ENCODE results near the gene B4GALNT1. TPM values are rescaled to one million over a fixed set of nuclear protein-coding genes. Genes with fewer than 3 reads are reported as not detected.

The B4GALNT1 gene
- total RNA-seq, 4 donors from 2014 or later, result 0.88 to 7.9 (median 2.2) TPM

DNA sequence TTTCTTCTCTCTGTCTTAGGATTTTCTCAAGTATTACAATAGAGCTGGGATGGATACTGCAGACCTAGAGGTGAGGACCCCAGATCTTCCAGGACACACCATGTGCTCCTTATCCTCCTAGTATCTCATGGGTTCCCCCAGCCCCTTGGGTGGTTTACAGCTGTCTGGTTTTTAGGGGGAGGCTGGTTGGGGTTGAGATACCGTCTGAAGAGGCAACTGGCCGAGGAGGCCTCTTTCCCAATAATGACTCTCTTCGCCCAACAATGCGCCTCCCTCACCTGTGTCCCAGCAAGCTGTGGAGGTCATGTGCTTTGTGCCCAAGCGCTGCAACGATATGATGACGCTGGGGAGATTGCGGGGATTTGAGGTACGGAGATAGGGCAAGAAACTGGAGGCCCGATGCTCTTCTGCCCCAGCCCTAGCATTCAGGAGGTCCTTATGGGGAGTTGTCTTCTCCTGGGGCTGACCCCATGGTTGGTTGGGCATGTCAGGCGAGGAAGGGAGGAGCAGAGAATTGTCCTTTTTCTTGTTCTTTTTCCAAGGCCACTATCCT, 18.0 kb downstream of the B4GALNT1 start:
- Histone ChIP-seq H3K27ac (no peak overlapping the region), H3K9me3 (no peaks in the 10 kb centered on the region), H3K4me1 (peaks cover 15 to 28% of the 10 kb centered on the region in 2 donors), H3K27me3 (peaks cover 4% of the 10 kb centered on the region), H3K4me3 (replicated peaks in 1 of 3) (no peak overlapping the region), H3K36me3 (no peaks in the 10 kb centered on the region)
- no peak for DNase-seq
- WGBS, 2 donors, result 84 to 87% methylated on average over 11 of the region's 11 CpGs
- no peak for TF ChIP-seq POLR2A (IDR thresholded peaks at IDR 0.05)
- TF ChIP-seq, protein P1, sequence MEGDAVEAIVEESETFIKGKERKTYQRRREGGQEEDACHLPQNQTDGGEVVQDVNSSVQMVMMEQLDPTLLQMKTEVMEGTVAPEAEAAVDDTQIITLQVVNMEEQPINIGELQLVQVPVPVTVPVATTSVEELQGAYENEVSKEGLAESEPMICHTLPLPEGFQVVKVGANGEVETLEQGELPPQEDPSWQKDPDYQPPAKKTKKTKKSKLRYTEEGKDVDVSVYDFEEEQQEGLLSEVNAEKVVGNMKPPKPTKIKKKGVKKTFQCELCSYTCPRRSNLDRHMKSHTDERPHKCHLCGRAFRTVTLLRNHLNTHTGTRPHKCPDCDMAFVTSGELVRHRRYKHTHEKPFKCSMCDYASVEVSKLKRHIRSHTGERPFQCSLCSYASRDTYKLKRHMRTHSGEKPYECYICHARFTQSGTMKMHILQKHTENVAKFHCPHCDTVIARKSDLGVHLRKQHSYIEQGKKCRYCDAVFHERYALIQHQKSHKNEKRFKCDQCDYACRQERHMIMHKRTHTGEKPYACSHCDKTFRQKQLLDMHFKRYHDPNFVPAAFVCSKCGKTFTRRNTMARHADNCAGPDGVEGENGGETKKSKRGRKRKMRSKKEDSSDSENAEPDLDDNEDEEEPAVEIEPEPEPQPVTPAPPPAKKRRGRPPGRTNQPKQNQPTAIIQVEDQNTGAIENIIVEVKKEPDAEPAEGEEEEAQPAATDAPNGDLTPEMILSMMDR (IDR thresholded peaks at IDR 0.05), result no peak
- intact Hi-C loops (cut with DNase I), result no loop called here

DNA sequence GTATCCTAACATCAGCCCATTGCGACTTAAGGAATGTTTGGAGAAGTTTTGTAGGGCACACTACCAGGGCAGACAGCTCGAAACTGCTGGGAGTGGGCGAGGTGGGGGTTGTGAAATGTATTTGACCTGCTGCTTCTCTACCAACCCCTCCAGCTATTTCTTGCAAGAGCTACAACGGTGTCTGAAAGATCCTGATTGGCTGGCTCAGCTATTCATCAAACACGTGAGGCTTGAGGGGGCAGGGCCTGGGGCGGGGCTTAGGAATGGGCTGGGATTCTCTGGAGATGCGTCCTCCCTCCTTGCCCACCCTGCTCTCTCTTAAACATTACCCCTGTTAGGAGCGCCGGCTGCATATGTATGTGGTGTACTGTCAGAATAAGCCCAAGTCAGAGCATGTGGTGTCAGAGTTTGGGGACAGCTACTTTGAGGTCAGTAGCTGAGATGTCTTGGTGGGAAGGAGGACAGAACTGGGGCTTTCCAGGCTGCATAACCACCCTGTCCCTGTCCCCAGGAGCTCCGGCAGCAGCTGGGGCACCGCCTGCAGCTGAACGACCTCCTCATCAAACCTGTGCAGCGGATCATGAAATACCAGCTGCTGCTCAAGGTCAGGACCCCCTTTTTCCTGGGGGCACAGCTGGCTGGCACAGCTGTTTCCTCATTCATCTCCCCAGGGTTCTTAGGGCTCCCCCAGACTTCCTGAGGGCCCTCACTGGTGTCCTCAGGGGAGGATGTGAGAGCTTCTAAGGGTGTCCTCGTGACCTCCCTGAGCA, 18.6 kb downstream of the B4GALNT1 start:
- intact Hi-C loops (cut with DNase I), result no loop called here
- no peak for DNase-seq
- H3K4me3 ChIP-seq (replicated peaks in 1 of 3), result no peak overlapping the region
- WGBS, 2 donors, result 47 to 49% methylated on average over 14 of the region's 14 CpGs
- peaks cover 15 to 24% of the 10 kb centered on the region in 2 donors for H3K4me1 ChIP-seq
- TF ChIP-seq POLR2A (IDR thresholded peaks at IDR 0.05), result no peak
- TF ChIP-seq, protein P1 (IDR thresholded peaks at IDR 0.05), result no peak
- H3K27ac ChIP-seq, result no peak overlapping the region
- H3K27me3 ChIP-seq, result no peaks in the 10 kb centered on the region
- H3K9me3 ChIP-seq, result no peaks in the 10 kb centered on the region
- H3K36me3 ChIP-seq, result no peaks in the 10 kb centered on the region

DNA sequence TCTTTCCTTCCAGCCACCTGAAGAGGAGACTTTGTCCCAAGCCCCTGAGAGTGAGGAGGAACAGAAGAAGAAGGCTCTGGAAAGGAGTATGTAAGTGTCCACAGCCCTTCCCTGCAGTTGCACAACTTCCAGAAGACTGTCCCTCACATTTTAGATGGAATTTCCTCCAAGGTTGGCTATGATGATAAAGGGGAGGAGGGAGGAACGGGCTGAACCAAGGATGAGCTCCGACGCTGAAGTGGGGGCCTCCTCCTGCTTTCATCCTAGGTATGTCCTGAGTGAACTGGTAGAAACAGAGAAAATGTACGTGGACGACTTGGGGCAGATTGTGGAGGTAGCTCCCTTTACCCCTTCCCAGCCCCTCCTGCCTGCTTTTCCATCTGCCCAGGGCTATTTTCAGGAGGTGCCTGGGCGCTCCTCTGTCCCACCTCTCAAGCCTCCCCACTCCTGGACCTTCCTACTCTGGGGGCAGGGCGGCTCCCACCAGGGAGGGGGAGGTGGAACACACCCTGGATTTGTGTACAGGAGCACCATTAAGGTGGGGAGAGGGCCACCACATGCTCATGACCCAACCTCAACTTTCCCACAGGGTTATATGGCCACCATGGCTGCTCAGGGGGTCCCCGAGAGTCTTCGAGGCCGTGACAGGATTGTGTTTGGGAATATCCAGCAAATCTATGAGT, 19.4 kb downstream of the B4GALNT1 start:
- WGBS, 2 donors, result 74 to 84% methylated on average over 9 to 10 of the region's 10 CpGs
- no peak for DNase-seq
- H3K27ac ChIP-seq, result no peak overlapping the region
- H3K4me3 ChIP-seq (replicated peaks in 1 of 3), result no peak overlapping the region
- no peaks in the 10 kb centered on the region for H3K36me3 ChIP-seq
- intact Hi-C loops (cut with DNase I), result no loop called here
- H3K9me3 ChIP-seq, result no peaks in the 10 kb centered on the region
- no peaks in the 10 kb centered on the region for H3K27me3 ChIP-seq
- H3K4me1 ChIP-seq, result peaks cover 15 to 23% of the 10 kb centered on the region in 2 donors
- no peak for TF ChIP-seq POLR2A (IDR thresholded peaks at IDR 0.05)
- TF ChIP-seq, protein P1 (IDR thresholded peaks at IDR 0.05), result no peak

DNA sequence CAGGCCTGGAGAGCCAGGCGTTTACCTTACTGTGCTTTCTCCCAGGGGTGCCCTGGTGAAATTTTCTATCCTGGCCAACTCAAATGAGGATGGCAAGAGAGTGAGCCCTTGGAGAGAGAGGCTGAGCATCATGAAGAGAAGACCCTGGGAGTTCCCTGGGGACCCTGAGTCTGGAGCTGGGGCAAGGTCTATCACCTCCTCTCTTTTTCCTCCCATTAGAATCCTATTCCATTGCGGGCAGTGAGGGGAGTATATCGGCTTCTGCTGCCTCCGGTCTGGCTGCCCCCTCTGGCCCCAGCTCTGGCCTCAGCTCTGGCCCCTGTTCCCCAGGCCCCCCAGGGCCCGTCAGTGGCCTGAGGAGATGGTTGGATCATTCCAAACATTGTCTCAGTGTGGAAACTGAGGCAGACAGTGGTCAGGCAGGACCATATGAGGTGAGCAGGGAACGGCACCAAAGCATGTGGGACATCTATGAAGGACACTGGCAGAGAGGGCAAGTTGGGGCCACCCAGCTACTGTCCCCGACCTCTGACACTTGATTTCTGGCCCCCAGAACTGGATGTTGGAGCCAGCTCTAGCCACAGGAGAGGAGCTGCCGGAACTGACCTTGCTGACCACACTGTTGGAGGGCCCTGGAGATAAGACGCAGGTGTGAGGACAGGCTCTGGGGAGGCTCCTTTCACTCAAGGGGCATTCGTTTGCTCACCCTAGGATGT, 20.1 kb downstream of the B4GALNT1 start:
- no peak for DNase-seq
- WGBS, 2 donors, result 82 to 91% methylated on average over 9 to 10 of the region's 10 CpGs
- H3K36me3 ChIP-seq, result no peaks in the 10 kb centered on the region
- H3K4me3 ChIP-seq (replicated peaks in 1 of 3), result no peak overlapping the region
- TF ChIP-seq, protein P1 (IDR thresholded peaks at IDR 0.05), result no peak
- no peak for TF ChIP-seq POLR2A (IDR thresholded peaks at IDR 0.05)
- no peaks in the 10 kb centered on the region for H3K9me3 ChIP-seq
- intact Hi-C loops (cut with DNase I), result no loop called here
- H3K27ac ChIP-seq, result no peak overlapping the region
- no peaks in the 10 kb centered on the region for H3K27me3 ChIP-seq
- peaks cover 15 to 23% of the 10 kb centered on the region in 2 donors for H3K4me1 ChIP-seq

Measured in thyroid gland (tissue), 4 donors.